Measurements from ENCODE around the gene GAB2. TPM values are rescaled to one million over a fixed set of nuclear protein-coding genes. Genes with fewer than 3 reads are reported as not detected.

Gene GAB2
- total and polyA plus RNA-seq, 2 donors (not counting 1 experiment from before 2014, with no cell fraction given) = 5.8 to 85.9 TPM

- no peak for DNase-seq
- no peak overlapping the region for H3K4me2 ChIP-seq (replicated peaks; ENCODE audit: low read depth, low read length, poor library complexity, severe bottlenecking)
- peaks cover 14 to 15% of the 10 kb centered on the region in 2 donors for H3K4me1 ChIP-seq (ENCODE audit: control insufficient read depth in 2 of 2, insufficient read depth in 2 of 2, low read length in 2 of 2)
- H3K36me3 ChIP-seq (replicated peaks in 1 of 2; ENCODE audit: control extremely low read depth in 1 of 2, control insufficient read depth in 1 of 2, extremely low read depth in 1 of 2, insufficient read depth in 2 of 2, low read length in 1 of 2) = peaks cover 0 to 4% of the 10 kb centered on the region in 2 experiments
- H3K27me3 Mint-ChIP-seq = no peaks in the 10 kb centered on the region
- H3K27ac Mint-ChIP-seq = no peak overlapping the region
- POLR2A ChIA-PET = no interaction called here
- peaks cover 0 to 3% (median 0%) of the 10 kb centered on the region in 3 donors for H3K9me3 ChIP-seq (ENCODE audit: control extremely low read depth in 1 of 3, control insufficient read depth in 2 of 3, insufficient read depth in 1 of 3, low read length in 2 of 3)
- no peak overlapping the region for H3K9ac ChIP-seq (ENCODE audit: low read length)
- CTCF ChIA-PET = interaction anchor here (1.3 kb wide), 1 partner anchor 18 kb away, joined by 3 read pairs; no protein-coding TSS in a partner anchor
- H3K9me3 Mint-ChIP-seq (ENCODE audit: insufficient read depth) = no peaks in the 10 kb centered on the region
- no peak overlapping the region for H3K27ac ChIP-seq (ENCODE audit: low read length in 2 of 2)
- no peak overlapping the region for H3K4me3 ChIP-seq (ENCODE audit: control extremely low read depth in 1 of 5, extremely low read depth in 1 of 5, insufficient read depth in 1 of 5, low read depth in 2 of 5, low read length in 4 of 5)
- no peak for ATAC-seq (ENCODE audit: low read depth)
- H3K4me1 Mint-ChIP-seq = peaks cover 18% of the 10 kb centered on the region
- no peaks in the 10 kb centered on the region for H3K79me2 ChIP-seq (ENCODE audit: control insufficient read depth, insufficient read depth, low read length)
- 94% methylated on average over 4 of the region's 4 CpGs for WGBS (ENCODE audit: insufficient coverage)
- H4K20me1 ChIP-seq (ENCODE audit: control insufficient read depth, insufficient read depth, low read length, poor library complexity, severe bottlenecking) = no peaks in the 10 kb centered on the region
- intact Hi-C loops (cut with micrococcal nuclease) = no loop called here
- no peaks in the 10 kb centered on the region for H3K27me3 ChIP-seq (replicated peaks in 1 of 4; ENCODE audit: control extremely low read depth in 1 of 4, control insufficient read depth in 3 of 4, insufficient read depth in 4 of 4, low read length in 3 of 4)
- no peak overlapping the region for H3K4me3 Mint-ChIP-seq
- no peak overlapping the region for H2AFZ ChIP-seq (ENCODE audit: insufficient read depth, low read depth, low read length, poor library complexity, severe bottlenecking)
- TF ChIP-seq, protein P1, sequence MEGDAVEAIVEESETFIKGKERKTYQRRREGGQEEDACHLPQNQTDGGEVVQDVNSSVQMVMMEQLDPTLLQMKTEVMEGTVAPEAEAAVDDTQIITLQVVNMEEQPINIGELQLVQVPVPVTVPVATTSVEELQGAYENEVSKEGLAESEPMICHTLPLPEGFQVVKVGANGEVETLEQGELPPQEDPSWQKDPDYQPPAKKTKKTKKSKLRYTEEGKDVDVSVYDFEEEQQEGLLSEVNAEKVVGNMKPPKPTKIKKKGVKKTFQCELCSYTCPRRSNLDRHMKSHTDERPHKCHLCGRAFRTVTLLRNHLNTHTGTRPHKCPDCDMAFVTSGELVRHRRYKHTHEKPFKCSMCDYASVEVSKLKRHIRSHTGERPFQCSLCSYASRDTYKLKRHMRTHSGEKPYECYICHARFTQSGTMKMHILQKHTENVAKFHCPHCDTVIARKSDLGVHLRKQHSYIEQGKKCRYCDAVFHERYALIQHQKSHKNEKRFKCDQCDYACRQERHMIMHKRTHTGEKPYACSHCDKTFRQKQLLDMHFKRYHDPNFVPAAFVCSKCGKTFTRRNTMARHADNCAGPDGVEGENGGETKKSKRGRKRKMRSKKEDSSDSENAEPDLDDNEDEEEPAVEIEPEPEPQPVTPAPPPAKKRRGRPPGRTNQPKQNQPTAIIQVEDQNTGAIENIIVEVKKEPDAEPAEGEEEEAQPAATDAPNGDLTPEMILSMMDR (IDR thresholded peaks at IDR 0.05) = no peak
Measured at GRCh38 chr11:78200061-78200460, 217.6 kb downstream of the GAB2 start.

DNA sequence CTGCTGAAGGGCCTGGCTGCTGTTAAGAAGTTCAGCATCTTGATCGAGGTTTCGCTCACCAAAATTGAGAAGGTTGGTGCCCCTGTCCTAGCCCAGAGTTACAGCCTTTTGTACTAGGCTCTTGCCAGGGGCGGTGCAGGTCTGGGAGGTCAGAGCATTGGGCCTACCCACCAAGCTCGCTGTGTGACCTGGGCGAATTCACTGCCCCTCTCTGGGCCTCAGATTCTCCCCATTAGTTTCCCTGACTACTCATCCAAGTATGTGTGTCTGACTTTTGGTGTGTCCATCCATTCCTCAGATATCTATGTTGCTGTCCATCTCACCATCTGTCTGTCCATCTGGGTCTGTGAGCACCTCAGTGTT, 218.0 kb downstream of the GAB2 start:
- TF ChIP-seq, protein P1 (IDR thresholded peaks at IDR 0.05) = no peak
- no peak for TF ChIP-seq EZH2 (IDR thresholded peaks at IDR 0.05; ENCODE audit: borderline replicate concordance, insufficient read depth, low read depth, low read length, poor library complexity, severe bottlenecking)

More for the DNA sequence above, 218.0 kb downstream of the GAB2 start:
- ChIA-PET POLR2A (no interaction called here), CTCF (no interaction called here)
- Histone ChIP-seq H3K36me3 (replicated peaks in 1 of 2; ENCODE audit: control extremely low read depth in 1 of 2, control insufficient read depth in 1 of 2, extremely low read depth in 1 of 2, insufficient read depth in 2 of 2, low read length in 1 of 2) (peaks cover 0 to 4% of the 10 kb centered on the region in 2 experiments), H3K79me2 (ENCODE audit: control insufficient read depth, insufficient read depth, low read length) (no peaks in the 10 kb centered on the region), H2AFZ (ENCODE audit: insufficient read depth, low read depth, low read length, poor library complexity, severe bottlenecking) (no peak overlapping the region), H3K27me3 (replicated peaks in 1 of 4; ENCODE audit: control extremely low read depth in 1 of 4, control insufficient read depth in 3 of 4, insufficient read depth in 4 of 4, low read length in 3 of 4) (no peaks in the 10 kb centered on the region), H3K4me1 (ENCODE audit: control insufficient read depth in 2 of 2, insufficient read depth in 2 of 2, low read length in 2 of 2) (peaks cover 14 to 15% of the 10 kb centered on the region in 2 donors), H3K4me3 (ENCODE audit: control extremely low read depth in 1 of 5, extremely low read depth in 1 of 5, insufficient read depth in 1 of 5, low read depth in 2 of 5, low read length in 4 of 5) (no peak overlapping the region), H3K9ac (ENCODE audit: low read length) (no peak overlapping the region), H4K20me1 (ENCODE audit: control insufficient read depth, insufficient read depth, low read length, poor library complexity, severe bottlenecking) (no peaks in the 10 kb centered on the region), H3K4me2 (replicated peaks; ENCODE audit: low read depth, low read length, poor library complexity, severe bottlenecking) (no peak overlapping the region), H3K9me3 (ENCODE audit: control extremely low read depth in 1 of 3, control insufficient read depth in 2 of 3, insufficient read depth in 1 of 3, low read length in 2 of 3) (peaks cover 0 to 3% (median 0%) of the 10 kb centered on the region in 3 donors), H3K27ac (ENCODE audit: low read length in 2 of 2) (no peak overlapping the region)
- peaks cover 18% of the 10 kb centered on the region for H3K4me1 Mint-ChIP-seq
- ATAC-seq (ENCODE audit: low read depth) = no peak
- 97% methylated on average over 5 of the region's 5 CpGs for WGBS (ENCODE audit: insufficient coverage)
- H3K9me3 Mint-ChIP-seq (ENCODE audit: insufficient read depth) = no peaks in the 10 kb centered on the region
- no peaks in the 10 kb centered on the region for H3K27me3 Mint-ChIP-seq
- no peak for DNase-seq
- no peak overlapping the region for H3K4me3 Mint-ChIP-seq
- H3K27ac Mint-ChIP-seq = no peak overlapping the region
- intact Hi-C loops (cut with micrococcal nuclease) = no loop called here
